ENCODE results near the gene MVD.

Gene MVD

DNA sequence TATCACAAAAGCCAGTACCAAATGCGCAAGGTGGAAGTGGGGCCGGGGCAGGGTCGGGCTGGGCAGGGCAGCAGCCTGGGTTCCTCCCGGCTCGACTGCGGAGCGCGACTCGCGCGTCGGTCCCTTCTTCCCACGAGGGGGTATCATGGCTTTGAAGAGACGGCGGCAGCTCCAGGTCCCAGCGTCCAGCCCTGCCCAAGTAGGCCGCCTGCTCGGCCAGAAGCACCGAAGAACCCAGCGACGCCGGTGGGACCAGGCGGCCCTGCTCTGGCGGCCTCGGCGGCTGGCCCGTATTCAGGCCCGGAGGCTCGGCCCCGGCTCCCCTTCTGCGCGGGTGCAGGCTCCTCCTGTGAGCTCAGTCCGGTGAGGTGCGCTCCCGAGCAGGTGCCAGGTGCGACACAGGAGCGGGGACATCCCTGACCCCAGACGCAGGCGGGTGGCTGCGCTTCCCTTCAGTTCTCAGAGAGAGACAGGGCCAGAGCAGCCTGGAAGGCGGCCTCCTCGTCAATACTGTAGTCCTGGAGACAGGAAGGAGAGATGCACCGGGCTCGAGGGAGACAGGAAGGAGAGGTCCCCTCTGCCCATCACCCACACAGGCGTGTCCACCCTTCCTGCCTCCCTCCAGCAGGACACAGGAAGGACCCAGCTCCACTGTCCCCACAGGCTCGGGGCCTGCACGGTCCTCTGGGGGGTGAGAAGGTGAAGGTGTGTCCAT is 34.4 kb upstream of the MVD start:
- no peak for DNase-seq (ENCODE audit: low read depth in 2 of 2)

GRCh38 chr16:88696441-88696840 is 33.5 kb upstream of the MVD start:
- no peak for DNase-seq (ENCODE audit: low read depth in 2 of 2)

DNA sequence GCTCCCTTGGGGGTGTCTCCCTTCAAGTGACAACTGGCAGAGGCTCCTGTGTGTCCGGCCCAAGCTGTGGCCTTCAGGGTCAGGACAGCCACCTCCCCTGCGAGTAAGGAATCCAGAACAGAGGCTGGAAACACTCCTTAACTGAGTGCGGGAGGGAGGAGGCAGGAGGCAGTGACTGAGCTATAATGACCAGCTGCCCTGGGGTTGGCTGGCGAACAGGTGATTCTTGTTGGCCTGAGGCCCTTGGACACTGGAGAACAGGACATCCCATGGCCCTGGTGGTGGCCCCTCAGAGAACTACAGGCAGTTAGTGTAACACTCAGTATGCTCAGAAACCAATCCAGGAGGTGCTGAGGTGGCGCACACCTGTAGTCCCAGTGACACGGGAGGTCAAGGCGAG is 32.9 kb upstream of the MVD start:
- DNase-seq (ENCODE audit: low read depth in 2 of 2) = no peak

GRCh38 chr16:88695218-88695617 is 32.3 kb upstream of the MVD start:
- DNase-seq (ENCODE audit: low read depth in 2 of 2) = no peak

- DNase-seq (ENCODE audit: low read depth in 2 of 2) = no peak
Observed at GRCh38 chr16:88694221-88695087, 31.6 kb upstream of the MVD start.

DNA sequence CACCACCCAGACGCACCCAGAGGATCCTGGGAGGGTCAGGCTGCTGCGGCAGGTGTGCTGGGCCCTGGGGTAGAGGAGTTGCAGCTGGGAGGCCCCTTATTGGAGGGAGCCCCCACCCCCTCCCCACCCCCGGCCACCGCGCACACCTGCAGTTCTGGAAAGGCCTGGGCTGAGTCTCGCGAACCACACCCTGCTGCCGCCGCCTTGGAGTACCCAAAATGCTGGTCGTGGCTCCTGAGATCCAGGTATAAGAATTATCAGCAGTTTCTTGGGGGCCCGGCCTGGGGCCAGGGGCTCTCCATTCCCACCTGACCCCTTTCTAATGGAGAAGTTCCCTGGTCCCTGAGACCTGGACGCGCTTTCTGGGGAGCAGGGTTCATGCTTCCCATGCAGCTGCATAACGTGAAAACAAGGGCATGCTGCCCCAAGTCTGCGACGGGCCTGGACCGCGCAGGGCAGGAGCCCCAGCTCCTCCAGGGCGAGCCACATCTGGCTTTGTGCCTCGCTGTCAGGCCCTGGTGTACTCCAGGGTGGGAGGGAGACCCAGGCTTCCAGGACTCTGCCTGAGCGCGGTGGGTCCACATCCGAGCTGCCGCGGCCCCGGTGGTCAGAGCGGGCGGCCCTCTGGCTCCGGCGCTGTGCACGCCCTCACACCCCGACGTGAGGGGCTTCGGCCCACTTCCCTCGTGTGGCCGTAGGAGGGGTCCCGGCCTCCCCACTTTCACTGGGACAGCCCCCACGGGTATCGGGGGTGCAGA is 30.7 kb upstream of the MVD start:
- DNase-seq (ENCODE audit: low read depth in 2 of 2) = no peak

GRCh38 chr16:88692861-88693260 is 30.0 kb upstream of the MVD start:
- no peak for DNase-seq (ENCODE audit: low read depth in 2 of 2)

- no peak for DNase-seq (ENCODE audit: low read depth in 2 of 2)
Observed at GRCh38 chr16:88691924-88692560, 29.2 kb upstream of the MVD start.

DNA sequence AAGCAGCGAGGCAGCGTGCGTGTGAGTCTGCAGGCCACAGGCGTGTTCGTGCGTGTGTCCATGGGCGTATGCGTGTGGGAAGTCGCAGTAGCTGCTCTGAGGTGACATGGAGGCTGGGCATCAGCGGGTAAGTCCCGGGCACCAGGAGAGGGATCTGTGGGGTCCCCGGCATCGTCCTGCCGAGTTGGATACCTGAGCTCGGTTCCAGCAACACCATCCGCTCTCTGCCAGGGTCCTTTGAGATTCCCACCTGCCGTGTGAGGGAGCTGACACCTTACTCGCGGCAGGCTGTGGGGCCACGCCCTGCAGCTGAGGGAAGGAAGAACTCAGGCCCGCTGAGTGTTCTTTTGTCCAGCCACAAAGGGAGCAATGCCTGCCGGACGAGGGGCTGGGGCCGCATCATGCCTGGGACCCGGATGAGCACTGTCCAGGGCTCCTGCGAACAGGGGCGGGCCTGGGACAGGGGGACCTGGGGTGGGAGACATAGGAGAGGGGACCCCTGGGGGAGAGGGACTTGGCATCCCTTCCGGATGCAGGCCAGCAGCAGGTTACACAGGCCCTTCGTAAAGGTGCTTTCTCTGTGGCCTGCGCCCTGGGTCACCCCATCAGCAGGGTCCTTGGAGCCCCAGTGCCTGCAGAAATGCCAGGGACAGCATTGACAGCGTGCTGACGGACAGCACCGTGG is 28.4 kb upstream of the MVD start:
- no peak for DNase-seq (ENCODE audit: low read depth in 2 of 2)

DNA sequence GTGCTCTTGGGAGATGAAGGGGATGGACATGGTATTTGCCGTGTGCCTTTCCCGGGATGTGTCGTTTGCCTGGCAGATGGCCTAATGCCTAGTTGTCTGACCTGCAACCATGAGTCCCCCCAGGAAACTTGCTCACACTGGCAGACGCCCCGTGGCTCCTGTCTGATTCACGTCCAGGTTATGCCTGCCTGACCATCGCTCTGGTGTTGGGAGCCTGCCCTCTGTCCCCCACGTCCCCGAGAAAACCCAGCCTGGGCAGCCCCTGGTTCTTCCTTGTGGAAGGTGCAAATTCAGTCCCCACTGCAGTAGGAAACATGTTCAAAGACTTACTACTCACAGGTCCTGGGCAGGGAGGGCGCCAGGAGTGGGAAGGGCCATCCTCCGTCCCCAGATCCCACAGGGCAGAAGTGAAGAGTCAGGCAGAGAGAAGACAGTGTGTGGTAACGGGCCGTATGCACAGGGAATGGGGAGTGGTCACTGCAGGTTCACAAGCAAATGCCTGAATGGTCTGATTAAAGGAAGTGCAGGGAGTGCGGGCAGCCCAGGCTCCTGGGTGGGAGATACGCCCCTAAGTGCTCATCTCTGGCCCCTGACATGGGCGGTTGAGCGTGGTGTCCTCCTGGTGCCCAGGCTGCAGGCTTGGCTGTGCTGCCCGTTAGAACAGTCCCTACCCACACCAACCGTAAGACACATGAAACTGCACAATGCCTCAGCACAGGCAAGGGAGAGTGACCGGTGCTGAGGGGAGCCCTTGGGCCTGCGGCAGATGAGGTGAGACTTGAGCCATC is 27.6 kb upstream of the MVD start:
- DNase-seq (ENCODE audit: low read depth in 2 of 2) = no peak

DNA sequence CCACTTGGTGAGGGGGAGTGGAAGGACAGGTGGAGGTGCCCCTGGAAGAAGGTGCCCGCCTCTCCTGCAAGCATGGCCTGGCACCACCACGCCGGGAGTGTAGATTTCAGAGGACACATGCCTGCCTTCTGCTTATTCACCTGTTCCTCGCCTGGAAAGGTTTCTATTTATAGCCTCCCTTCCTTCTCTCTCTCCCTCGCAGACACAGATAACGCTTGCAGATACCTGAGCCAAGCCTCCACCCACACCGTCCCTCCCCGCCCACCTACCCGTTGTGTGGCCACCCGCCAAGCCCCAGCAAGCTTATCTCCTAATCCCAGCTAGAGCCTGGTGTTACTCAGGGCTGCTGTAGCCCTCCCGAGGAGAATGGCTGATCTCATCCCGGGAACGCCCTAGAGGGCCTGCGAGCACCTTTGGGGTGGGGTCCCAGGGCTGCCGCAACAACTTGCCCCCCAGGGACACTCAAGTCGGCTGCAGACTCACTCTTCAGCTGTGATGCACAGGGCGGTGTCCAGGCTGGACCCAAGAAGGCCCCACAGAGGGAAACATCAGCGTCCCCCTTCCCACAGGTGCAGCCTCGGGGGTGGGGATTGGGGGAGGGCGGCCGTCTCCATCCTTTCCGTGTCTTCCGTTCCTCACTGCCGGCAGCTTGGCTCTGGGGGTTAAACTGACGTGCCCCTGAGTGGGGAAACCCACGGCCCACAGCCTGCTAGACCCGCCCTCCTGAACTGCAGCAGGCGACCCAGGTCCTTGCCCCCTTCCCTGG is 25.3 kb upstream of the MVD start:
- no peak for DNase-seq (ENCODE audit: low read depth in 2 of 2)

GRCh38 chr16:88687676-88688012 is 24.8 kb upstream of the MVD start:
- no peak for DNase-seq (ENCODE audit: low read depth in 2 of 2)

DNA sequence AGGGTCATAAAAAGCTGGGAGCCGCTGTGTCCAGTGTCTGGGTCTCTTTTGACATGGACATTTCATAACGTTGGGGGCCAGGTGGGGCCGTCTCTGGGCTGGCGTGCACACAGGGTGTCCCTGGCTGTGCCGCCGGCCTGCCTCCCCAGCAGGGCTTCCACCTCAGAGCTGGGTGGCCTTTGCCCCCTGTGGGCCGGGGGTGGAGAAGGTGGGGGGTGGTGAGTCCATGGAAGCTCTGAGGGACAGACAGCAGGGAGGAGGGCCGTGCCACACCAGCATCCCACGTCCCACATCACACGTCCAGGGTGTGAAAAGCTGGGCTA is 24.3 kb upstream of the MVD start:
- no peak for DNase-seq (ENCODE audit: low read depth in 2 of 2)

- DNase-seq (ENCODE audit: low read depth in 2 of 2) = peak; percentile 70 to 72
Observed at GRCh38 chr16:88686439-88687253, 23.8 kb upstream of the MVD start, which contains the start of gene SNAI3. TSS of gene SNAI3 (minus strand) at chr16:88686507. CDS start at chr16:88686406, 101 bp downstream.

DNA sequence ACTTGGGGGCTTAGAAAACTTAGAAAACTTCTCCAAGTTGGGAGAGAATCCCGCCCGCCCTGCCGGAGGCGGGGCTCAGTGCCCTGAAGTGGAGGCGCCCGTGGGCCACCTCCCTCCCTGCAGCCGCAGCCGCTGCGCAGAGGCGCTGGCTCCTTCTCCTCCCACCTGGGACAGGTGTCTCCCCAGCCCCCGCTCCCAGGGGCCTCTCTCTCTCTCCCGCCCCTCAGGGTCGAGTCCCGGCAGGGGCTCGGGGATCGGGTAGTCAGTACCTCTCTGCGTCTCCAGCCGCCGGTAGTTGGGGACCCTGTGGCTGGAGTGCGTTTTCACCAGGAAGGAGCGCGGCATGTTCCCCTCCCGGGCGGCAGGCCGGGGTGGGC is 23.2 kb upstream of the MVD start:
- DNase-seq (ENCODE audit: low read depth in 2 of 2) = no peak

DNA sequence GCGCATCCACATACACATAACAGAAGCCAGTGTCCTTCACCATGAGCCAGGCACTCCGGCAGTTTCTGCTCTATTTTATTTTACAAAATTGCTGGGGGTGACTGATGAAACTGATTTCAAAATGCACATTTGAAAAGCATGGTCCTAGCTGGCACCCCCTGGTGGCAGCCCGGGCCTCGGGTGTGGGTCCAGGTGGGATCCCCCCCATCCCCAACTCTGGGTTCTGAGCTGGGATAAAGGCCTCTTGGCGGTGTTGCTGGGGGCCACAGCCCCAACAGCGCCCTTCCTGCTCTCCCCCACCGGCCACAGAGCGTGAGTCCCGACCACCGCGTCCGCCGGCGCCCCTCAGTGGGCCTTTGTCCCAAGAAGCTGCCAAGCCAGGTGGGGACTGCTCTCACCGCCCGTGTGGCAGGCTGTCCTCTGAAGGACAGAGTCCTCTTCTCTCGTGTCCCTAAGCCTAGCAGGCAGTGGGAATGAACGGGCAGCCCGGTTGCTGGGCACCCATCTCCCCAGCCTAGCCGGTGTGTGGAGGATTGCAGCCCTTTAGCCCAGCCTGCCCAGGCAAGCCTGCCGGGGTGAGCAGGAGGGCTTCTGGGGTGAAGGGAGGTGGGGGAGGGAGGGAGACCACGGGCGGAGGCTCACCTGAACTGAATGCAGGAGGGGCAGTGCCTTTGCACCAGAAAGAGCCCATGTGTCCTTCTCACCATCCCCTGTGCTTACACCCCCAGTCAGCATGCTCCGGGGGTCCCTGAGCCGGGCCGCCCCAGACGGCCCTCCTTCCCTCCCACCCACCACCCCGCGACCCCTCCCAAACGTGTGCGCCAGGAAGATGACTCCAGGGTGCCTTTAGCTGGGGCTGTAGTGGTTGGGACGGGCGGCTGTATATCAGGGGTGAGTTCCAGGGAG is 22.5 kb upstream of the MVD start:
- no peak for DNase-seq (ENCODE audit: low read depth in 2 of 2)

- DNase-seq (ENCODE audit: low read depth in 2 of 2) = no peak
Observed at GRCh38 chr16:88684569-88685155, 21.8 kb upstream of the MVD start.
